Measurements from ENCODE around the gene GASK1A.
"Not testable (repeated sequence)": the region's sequence is repeated elsewhere in the genome, so short reads cannot be mapped to it uniquely, and the experiment has no call there.

GASK1A gene

DNA sequence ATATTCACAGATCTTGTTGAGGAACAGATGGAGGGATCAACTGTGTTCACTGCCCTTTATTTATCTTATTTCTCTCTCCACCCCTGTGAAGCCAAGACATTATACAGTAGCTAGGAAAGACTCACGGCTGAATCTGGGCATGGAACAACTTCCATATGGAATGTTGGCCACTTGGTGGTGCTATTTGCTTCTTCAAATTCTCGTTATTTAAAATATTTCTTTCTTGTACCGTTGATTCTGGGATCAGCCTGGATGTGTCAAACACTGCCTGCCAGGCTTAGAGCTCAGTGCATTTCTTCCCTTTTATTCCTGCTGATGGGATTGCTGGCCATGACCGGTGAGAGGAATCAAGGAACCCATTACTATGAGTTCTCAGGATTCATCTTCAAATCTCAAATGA, 17.5 kb upstream of the GASK1A start:
- no peak overlapping the region for H3K27ac ChIP-seq (ENCODE audit: low read depth, low read length)
- H3K27me3 ChIP-seq (ENCODE audit: control insufficient read depth, insufficient read depth, low read length), result peaks cover 3% of the 10 kb centered on the region; the same call in 1 of the 2 replicates
- H3K4me3 ChIP-seq (ENCODE audit: low read depth, low read length), result no peak overlapping the region
- no peaks in the 10 kb centered on the region for H3K4me1 ChIP-seq (ENCODE audit: control insufficient read depth, insufficient read depth, low read length)
- H3K9me3 ChIP-seq (ENCODE audit: control insufficient read depth, insufficient read depth, low read depth, low read length), result no peaks in the 10 kb centered on the region
- H3K36me3 ChIP-seq (ENCODE audit: control insufficient read depth, insufficient read depth, low read length), result no peaks in the 10 kb centered on the region
- no peak overlapping the region for H3K9ac ChIP-seq (ENCODE audit: low read length)

DNA sequence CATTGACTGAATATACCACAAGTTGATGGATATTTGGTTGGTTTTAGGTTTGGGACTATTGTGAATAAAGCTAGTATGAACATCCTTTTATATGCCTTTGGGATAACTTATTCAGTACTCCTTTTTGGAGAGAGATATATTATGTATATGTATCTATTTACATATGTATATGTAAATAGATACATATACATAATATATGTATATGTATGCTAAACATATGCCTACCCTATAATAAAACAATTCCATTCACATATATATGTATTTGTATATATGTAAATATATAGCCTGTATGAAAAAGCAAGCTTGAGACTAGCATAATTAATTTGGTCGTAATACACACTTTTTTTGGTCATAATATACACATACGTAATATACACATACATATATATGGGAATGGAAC, 15.8 kb upstream of the GASK1A start:
- H3K27me3 ChIP-seq (ENCODE audit: control insufficient read depth, insufficient read depth, low read length), result peaks cover 3% of the 10 kb centered on the region; the same call in 1 of the 2 replicates
- H3K9me3 ChIP-seq (ENCODE audit: control insufficient read depth, insufficient read depth, low read depth, low read length), result no peaks in the 10 kb centered on the region
- H3K9ac ChIP-seq (ENCODE audit: low read length), result no peak overlapping the region
- H3K4me1 ChIP-seq (ENCODE audit: control insufficient read depth, insufficient read depth, low read length), result no peaks in the 10 kb centered on the region
- no peak overlapping the region for H3K27ac ChIP-seq (ENCODE audit: low read depth, low read length)
- no peaks in the 10 kb centered on the region for H3K36me3 ChIP-seq (ENCODE audit: control insufficient read depth, insufficient read depth, low read length)
- H3K4me3 ChIP-seq (ENCODE audit: low read depth, low read length), result no peak overlapping the region

DNA sequence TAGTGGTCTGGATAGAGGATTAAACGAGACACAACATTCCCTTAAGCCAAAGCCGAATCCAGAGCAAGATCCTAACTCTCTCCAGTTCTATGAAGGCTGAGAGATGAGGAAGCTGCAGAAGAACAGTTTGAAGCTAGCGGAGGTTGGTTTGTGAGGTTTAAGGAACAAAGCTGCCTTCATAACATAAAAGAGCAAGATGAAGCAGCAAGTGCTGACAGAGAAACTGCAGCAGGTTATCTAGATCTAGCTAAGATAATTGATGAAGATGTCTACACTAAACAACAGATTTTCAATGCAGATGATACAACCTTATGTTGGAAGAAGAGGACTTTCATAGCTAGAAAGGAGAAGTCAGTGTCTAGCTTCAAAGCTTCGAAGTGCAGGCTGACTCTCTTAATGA, 14.8 kb upstream of the GASK1A start:
- Histone ChIP-seq H3K27ac (ENCODE audit: low read depth, low read length) (no peak overlapping the region), H3K4me1 (ENCODE audit: control insufficient read depth, insufficient read depth, low read length) (no peaks in the 10 kb centered on the region), H3K27me3 (ENCODE audit: control insufficient read depth, insufficient read depth, low read length) (peaks cover 3% of the 10 kb centered on the region; the same call in 1 of the 2 replicates), H3K4me3 (ENCODE audit: low read depth, low read length) (no peak overlapping the region), H3K9me3 (ENCODE audit: control insufficient read depth, insufficient read depth, low read depth, low read length) (no peaks in the 10 kb centered on the region), H3K36me3 (ENCODE audit: control insufficient read depth, insufficient read depth, low read length) (no peaks in the 10 kb centered on the region), H3K9ac (ENCODE audit: low read length) (no peak overlapping the region)

DNA sequence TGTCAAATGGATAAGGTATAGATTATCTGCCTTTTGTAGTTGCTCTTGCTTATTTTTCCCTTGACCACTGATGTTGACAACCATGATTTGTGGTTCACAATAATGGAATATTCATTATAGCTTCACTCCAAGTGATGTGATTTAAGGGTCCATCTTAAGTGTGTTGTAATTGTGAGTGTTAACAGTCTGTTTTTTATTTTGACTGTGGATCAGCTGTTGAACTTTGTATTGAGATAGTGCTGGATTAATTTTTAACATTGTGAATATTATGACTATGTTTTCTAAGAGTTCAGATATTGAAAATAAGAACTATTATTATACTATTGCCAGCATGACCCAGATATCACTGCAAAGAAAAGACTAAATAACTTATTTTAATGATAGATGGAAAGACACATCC, 8.6 kb upstream of the GASK1A start:
- no peak overlapping the region for H3K4me3 ChIP-seq (ENCODE audit: low read depth, low read length)
- no peaks in the 10 kb centered on the region for H3K27me3 ChIP-seq (ENCODE audit: control insufficient read depth, insufficient read depth, low read length)
- no peaks in the 10 kb centered on the region for H3K36me3 ChIP-seq (ENCODE audit: control insufficient read depth, insufficient read depth, low read length)
- no peak overlapping the region for H3K27ac ChIP-seq (ENCODE audit: low read depth, low read length)
- H3K9ac ChIP-seq (ENCODE audit: low read length), result no peak overlapping the region
- H3K4me1 ChIP-seq (ENCODE audit: control insufficient read depth, insufficient read depth, low read length), result no peaks in the 10 kb centered on the region
- H3K9me3 ChIP-seq (ENCODE audit: control insufficient read depth, insufficient read depth, low read depth, low read length), result peaks cover 31% of the 10 kb centered on the region

GRCh38 chr3:42970976-42971772, 7.9 kb upstream of the GASK1A start:
- no peaks in the 10 kb centered on the region for H3K36me3 ChIP-seq (ENCODE audit: control insufficient read depth, insufficient read depth, low read length)
- no peaks in the 10 kb centered on the region for H3K4me1 ChIP-seq (ENCODE audit: control insufficient read depth, insufficient read depth, low read length)
- no peak overlapping the region for H3K9ac ChIP-seq (ENCODE audit: low read length)
- no peak overlapping the region for H3K4me3 ChIP-seq (ENCODE audit: low read depth, low read length)
- H3K9me3 ChIP-seq (ENCODE audit: control insufficient read depth, insufficient read depth, low read depth, low read length), result peaks cover 37% of the 10 kb centered on the region
- H3K27ac ChIP-seq (ENCODE audit: low read depth, low read length), result no peak overlapping the region
- no peaks in the 10 kb centered on the region for H3K27me3 ChIP-seq (ENCODE audit: control insufficient read depth, insufficient read depth, low read length)

DNA sequence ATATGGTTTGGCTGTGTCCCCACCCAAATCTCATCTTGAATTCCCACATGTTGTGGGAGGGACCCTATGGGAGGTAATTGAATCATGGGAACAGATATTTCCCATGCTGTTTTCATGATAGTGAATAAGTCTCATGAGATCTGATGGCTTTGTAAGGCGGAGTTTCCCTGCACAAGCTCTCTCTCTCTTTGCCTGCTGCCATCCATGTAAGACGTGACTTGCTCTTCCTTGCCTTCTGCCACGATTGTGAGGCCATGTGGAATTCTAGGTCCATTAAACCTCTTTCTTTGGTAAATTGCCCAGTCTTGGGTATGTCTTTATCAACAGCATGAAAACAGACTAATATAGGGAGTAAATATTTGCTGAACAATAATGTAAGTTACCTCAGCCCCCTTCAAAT, 4.2 kb upstream of the GASK1A start:
- Histone ChIP-seq H3K27me3 (ENCODE audit: control insufficient read depth, insufficient read depth, low read length) (peaks cover 28% of the 10 kb centered on the region), H3K9me3 (ENCODE audit: control insufficient read depth, insufficient read depth, low read depth, low read length) (peaks cover 37% of the 10 kb centered on the region)
- H3K4me3 ChIP-seq (ENCODE audit: low read depth, low read length); H3K27ac ChIP-seq (ENCODE audit: low read depth, low read length); H3K4me1 ChIP-seq (ENCODE audit: control insufficient read depth, insufficient read depth, low read length); H3K9ac ChIP-seq (ENCODE audit: low read length); H3K36me3 ChIP-seq (ENCODE audit: control insufficient read depth, insufficient read depth, low read length): not testable (repeated sequence)

- Histone ChIP-seq H3K36me3 (ENCODE audit: control insufficient read depth, insufficient read depth, low read length) (no peaks in the 10 kb centered on the region), H3K27me3 (ENCODE audit: control insufficient read depth, insufficient read depth, low read length) (peaks cover 34% of the 10 kb centered on the region), H3K27ac (ENCODE audit: low read depth, low read length) (no peak overlapping the region), H3K9ac (ENCODE audit: low read length) (no peak overlapping the region), H3K4me3 (ENCODE audit: low read depth, low read length) (no peak overlapping the region), H3K9me3 (ENCODE audit: control insufficient read depth, insufficient read depth, low read depth, low read length) (peaks cover 37% of the 10 kb centered on the region), H3K4me1 (ENCODE audit: control insufficient read depth, insufficient read depth, low read length) (peaks cover 14% of the 10 kb centered on the region)
Observed at GRCh38 chr3:42975456-42975855, 3.7 kb upstream of the GASK1A start.

GRCh38 chr3:42975955-42976354, 3.2 kb upstream of the GASK1A start:
- Histone ChIP-seq H3K36me3 (ENCODE audit: control insufficient read depth, insufficient read depth, low read length) (no peaks in the 10 kb centered on the region), H3K4me1 (ENCODE audit: control insufficient read depth, insufficient read depth, low read length) (peaks cover 14% of the 10 kb centered on the region), H3K9ac (ENCODE audit: low read length) (no peak overlapping the region), H3K27ac (ENCODE audit: low read depth, low read length) (no peak overlapping the region), H3K27me3 (ENCODE audit: control insufficient read depth, insufficient read depth, low read length) (peaks cover 39% of the 10 kb centered on the region), H3K4me3 (ENCODE audit: low read depth, low read length) (no peak overlapping the region), H3K9me3 (ENCODE audit: control insufficient read depth, insufficient read depth, low read depth, low read length) (peaks cover 37% of the 10 kb centered on the region)

GRCh38 chr3:42980209-42980608, 1.1 kb downstream of the GASK1A start:
- no peaks in the 10 kb centered on the region for H3K36me3 ChIP-seq (ENCODE audit: control insufficient read depth, insufficient read depth, low read length)
- H3K9ac ChIP-seq (ENCODE audit: low read length), result no peak overlapping the region

DNA sequence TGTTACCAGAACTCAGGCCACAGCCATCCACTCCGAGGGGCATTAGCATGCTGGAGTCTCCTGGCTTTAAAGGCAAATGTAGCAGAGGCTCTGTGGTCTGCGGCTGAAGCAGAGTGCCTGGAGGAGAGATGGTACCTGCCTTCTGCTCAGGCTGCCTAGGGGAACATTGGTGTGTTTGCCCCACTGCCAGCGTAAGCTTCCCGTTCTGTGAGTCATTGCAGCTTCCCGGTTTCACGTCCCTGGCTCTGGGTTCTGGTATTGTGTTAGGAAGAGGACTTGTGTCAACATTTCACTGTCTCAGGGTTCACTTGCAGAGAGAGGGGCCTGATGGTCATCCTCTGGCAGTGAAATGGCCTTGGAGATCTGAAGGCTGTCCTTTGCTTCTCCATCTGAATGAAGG, 1.8 kb downstream of the GASK1A start:
- peaks cover 46% of the 10 kb centered on the region for H3K27me3 ChIP-seq (ENCODE audit: control insufficient read depth, insufficient read depth, low read length)
- peaks cover 2% of the 10 kb centered on the region for H3K9me3 ChIP-seq (ENCODE audit: control insufficient read depth, insufficient read depth, low read depth, low read length)
- H3K4me1 ChIP-seq (ENCODE audit: control insufficient read depth, insufficient read depth, low read length), result peaks cover 27% of the 10 kb centered on the region
- no peaks in the 10 kb centered on the region for H3K36me3 ChIP-seq (ENCODE audit: control insufficient read depth, insufficient read depth, low read length)
- no peak overlapping the region for H3K9ac ChIP-seq (ENCODE audit: low read length)
- no peak overlapping the region for H3K27ac ChIP-seq (ENCODE audit: low read depth, low read length)
- no peak overlapping the region for H3K4me3 ChIP-seq (ENCODE audit: low read depth, low read length)

More at GRCh38 chr3:42980209-42980608, 1.1 kb downstream of the GASK1A start:
- peaks cover 46% of the 10 kb centered on the region for H3K27me3 ChIP-seq (ENCODE audit: control insufficient read depth, insufficient read depth, low read length)
- peaks cover 27% of the 10 kb centered on the region for H3K4me1 ChIP-seq (ENCODE audit: control insufficient read depth, insufficient read depth, low read length)
- H3K9me3 ChIP-seq (ENCODE audit: control insufficient read depth, insufficient read depth, low read depth, low read length), result peaks cover 9% of the 10 kb centered on the region
- H3K27ac ChIP-seq (ENCODE audit: low read depth, low read length), result no peak overlapping the region
- H3K4me3 ChIP-seq (ENCODE audit: low read depth, low read length), result peak overlapping the region; percentile 81

- Histone ChIP-seq H3K9ac (ENCODE audit: low read length) (no peak overlapping the region), H3K27ac (ENCODE audit: low read depth, low read length) (no peak overlapping the region), H3K36me3 (ENCODE audit: control insufficient read depth, insufficient read depth, low read length) (no peaks in the 10 kb centered on the region), H3K4me3 (ENCODE audit: low read depth, low read length) (no peak overlapping the region), H3K9me3 (ENCODE audit: control insufficient read depth, insufficient read depth, low read depth, low read length) (no peaks in the 10 kb centered on the region), H3K27me3 (ENCODE audit: control insufficient read depth, insufficient read depth, low read length) (peaks cover 39% of the 10 kb centered on the region), H3K4me1 (ENCODE audit: control insufficient read depth, insufficient read depth, low read length) (peaks cover 27% of the 10 kb centered on the region)
Observed at GRCh38 chr3:42982645-42983412, 3.7 kb downstream of the GASK1A start.

All from HUES6 (cell line).